ENCODE results near the gene HEXIM2. TPM values are rescaled to one million over a fixed set of nuclear protein-coding genes. Genes with fewer than 3 reads are reported as not detected.

Gene HEXIM2
- total RNA-seq, 4 donors from 2014 or later = 2.2 to 10.4 (median 4.4) TPM

DNA sequence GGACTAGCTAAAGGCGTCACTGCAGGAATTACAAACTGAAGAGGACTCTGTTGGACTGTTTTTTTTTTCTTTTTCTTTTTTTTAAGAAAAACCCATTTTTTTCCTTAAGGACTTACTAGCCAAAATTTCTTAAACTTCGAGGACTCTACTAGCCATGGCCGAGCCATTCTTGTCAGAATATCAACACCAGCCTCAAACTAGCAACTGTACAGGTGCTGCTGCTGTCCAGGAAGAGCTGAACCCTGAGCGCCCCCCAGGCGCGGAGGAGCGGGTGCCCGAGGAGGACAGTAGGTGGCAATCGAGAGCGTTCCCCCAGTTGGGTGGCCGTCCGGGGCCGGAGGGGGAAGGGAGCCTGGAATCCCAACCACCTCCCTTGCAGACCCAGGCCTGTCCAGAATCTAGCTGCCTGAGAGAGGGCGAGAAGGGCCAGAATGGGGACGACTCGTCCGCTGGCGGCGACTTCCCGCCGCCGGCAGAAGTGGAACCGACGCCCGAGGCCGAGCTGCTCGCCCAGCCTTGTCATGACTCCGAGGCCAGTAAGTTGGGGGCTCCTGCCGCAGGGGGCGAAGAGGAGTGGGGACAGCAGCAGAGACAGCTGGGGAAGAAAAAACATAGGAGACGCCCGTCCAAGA lies 12.5 kb upstream of the HEXIM2 start:
- TF ChIP-seq POLR2AphosphoS5 (IDR thresholded peaks at IDR 0.05) = peak in 2 of 3 donors; percentile 19 to 37
- TF ChIP-seq, protein P1, sequence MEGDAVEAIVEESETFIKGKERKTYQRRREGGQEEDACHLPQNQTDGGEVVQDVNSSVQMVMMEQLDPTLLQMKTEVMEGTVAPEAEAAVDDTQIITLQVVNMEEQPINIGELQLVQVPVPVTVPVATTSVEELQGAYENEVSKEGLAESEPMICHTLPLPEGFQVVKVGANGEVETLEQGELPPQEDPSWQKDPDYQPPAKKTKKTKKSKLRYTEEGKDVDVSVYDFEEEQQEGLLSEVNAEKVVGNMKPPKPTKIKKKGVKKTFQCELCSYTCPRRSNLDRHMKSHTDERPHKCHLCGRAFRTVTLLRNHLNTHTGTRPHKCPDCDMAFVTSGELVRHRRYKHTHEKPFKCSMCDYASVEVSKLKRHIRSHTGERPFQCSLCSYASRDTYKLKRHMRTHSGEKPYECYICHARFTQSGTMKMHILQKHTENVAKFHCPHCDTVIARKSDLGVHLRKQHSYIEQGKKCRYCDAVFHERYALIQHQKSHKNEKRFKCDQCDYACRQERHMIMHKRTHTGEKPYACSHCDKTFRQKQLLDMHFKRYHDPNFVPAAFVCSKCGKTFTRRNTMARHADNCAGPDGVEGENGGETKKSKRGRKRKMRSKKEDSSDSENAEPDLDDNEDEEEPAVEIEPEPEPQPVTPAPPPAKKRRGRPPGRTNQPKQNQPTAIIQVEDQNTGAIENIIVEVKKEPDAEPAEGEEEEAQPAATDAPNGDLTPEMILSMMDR (IDR thresholded peaks at IDR 0.05) = peak; percentile 45 to 85
- no peak for TF ChIP-seq EP300 (IDR thresholded peaks at IDR 0.05)
- TF ChIP-seq POLR2A (IDR thresholded peaks at IDR 0.05) = peak in 1 of 2 donors; percentile 20
- no peaks in the 10 kb centered on the region for H3K9me3 ChIP-seq
- peaks cover 60% of the 10 kb centered on the region for H3K4me1 ChIP-seq
- H3K4me3 ChIP-seq = peak overlapping the region; percentile 76
- WGBS = under 1% methylated on average over 32 of the region's 32 CpGs
- H3K27me3 ChIP-seq = no peaks in the 10 kb centered on the region
- H3K27ac ChIP-seq = peak overlapping the region; percentile 100
- DNase-seq (ENCODE audit: low spot score in 2 of 2) = peak; percentile 92 to 93
- no peaks in the 10 kb centered on the region for H3K36me3 ChIP-seq

DNA sequence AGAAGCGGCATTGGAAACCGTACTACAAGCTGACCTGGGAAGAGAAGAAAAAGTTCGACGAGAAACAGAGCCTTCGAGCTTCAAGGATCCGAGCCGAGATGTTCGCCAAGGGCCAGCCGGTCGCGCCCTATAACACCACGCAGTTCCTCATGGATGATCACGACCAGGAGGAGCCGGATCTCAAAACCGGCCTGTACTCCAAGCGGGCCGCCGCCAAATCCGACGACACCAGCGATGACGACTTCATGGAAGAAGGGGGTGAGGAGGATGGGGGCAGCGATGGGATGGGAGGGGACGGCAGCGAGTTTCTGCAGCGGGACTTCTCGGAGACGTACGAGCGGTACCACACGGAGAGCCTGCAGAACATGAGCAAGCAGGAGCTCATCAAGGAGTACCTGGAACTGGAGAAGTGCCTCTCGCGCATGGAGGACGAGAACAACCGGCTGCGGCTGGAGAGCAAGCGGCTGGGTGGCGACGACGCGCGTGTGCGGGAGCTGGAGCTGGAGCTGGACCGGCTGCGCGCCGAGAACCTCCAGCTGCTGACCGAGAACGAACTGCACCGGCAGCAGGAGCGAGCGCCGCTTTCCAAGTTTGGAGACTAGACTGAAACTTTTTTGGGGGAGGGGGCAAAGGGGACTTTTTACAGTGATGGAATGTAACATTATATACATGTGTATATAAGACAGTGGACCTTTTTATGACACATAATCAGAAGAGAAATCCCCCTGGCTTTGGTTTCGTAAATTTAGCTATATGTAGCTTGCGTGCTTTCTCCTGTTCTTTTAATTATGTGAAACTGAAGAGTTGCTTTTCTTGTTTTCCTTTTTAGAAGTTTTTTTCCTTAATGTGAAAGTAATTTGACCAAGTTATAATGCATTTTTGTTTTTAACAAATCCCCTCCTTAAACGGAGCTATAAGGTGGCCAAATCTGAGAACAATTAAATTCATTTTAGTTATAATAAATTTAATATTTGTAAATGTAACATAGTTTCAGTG lies 11.7 kb upstream of the HEXIM2 start:
- H3K27ac ChIP-seq = peak overlapping the region; percentile 100
- peak; percentile 90 for DNase-seq (ENCODE audit: low spot score in 2 of 2)
- no peaks in the 10 kb centered on the region for H3K27me3 ChIP-seq
- H3K9me3 ChIP-seq = no peaks in the 10 kb centered on the region
- WGBS = 1% methylated on average over 50 of the region's 56 CpGs
- peaks cover 57% of the 10 kb centered on the region for H3K4me1 ChIP-seq
- TF ChIP-seq, protein P1 (IDR thresholded peaks at IDR 0.05) = no peak
- TF ChIP-seq POLR2AphosphoS5 (IDR thresholded peaks at IDR 0.05) = peak in 2 of 3 donors; percentile 17 to 39
- no peak for TF ChIP-seq POLR2A (IDR thresholded peaks at IDR 0.05)
- no peaks in the 10 kb centered on the region for H3K36me3 ChIP-seq
- H3K4me3 ChIP-seq = peak overlapping the region; percentile 76

DNA sequence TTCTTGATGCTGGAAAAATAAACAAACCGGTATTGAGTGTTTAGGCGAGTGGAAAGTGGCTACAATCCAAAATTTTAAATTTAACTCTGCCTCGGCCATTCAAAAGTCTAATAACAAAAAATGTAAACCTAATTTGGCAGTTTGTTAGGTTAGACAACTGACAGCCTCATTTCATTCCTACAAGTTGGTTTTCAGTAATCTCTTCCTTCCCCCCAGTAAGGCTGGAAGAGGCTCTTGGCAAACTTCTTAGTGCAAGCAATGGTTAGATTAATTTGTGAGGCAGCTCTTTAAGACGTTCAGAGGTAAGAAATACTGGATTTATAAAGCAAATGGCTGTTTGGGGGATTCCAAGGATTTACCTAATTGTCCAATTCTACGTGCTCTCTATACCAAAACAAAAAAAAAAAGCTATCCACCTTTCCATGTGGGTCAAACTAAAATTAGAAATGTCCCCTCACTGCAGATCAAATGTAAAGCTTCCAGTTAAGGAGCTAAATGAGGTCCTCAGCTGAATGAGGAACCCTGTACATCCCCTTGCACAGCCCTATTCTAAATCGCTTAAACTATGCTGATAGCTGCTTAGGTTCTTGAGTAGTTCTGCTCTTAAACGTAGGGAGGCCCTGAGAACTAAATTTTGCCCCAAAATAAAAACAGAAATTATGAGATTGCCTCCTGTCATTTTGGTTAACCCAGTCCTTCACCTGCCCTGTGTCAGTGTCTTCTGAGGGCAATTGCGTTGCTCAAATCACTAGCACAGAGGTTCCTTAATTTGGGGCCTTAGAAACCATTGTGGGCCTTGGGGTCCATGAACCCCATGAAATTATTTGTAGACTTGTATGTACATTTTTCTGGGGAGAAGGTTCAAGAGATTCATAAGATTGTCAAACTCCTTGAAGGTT lies 10.5 kb upstream of the HEXIM2 start:
- DNase-seq (ENCODE audit: low spot score in 2 of 2) = no peak
- peak overlapping the region; percentile 65 for H3K27ac ChIP-seq
- 18% methylated on average over 8 of the region's 8 CpGs for WGBS
- H3K27me3 ChIP-seq = no peaks in the 10 kb centered on the region
- H3K4me1 ChIP-seq = peaks cover 59% of the 10 kb centered on the region
- H3K4me3 ChIP-seq = peak overlapping the region; percentile 76
- TF ChIP-seq, protein P1 (IDR thresholded peaks at IDR 0.05) = no peak
- TF ChIP-seq POLR2A (IDR thresholded peaks at IDR 0.05) = no peak
- TF ChIP-seq POLR2AphosphoS5 (IDR thresholded peaks at IDR 0.05) = no peak
- TF ChIP-seq EP300 (IDR thresholded peaks at IDR 0.05) = no peak
- peaks cover 2% of the 10 kb centered on the region for H3K36me3 ChIP-seq
- no peaks in the 10 kb centered on the region for H3K9me3 ChIP-seq

DNA sequence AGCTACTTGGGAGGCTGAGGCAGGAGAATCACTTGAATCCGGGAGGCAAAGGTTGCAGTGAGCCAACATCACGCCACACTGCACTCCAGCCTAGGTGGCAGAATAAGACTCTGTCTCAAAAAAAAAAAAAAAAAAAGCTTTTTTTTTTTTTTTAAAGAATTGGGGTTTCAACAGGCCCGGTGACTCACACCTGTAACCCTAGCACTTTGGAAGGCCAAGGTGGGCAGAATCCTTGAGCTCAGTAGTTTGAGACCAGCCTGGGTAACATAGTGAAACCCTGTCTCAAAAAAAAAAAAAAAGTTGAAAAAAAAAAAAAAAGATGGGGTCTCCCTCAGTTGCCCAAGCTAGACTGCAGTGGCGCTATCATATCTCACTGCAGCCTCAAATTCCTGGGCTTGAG lies 6.6 kb upstream of the HEXIM2 start:
- Histone ChIP-seq H3K27me3 (no peaks in the 10 kb centered on the region), H3K27ac (peak overlapping the region; percentile 48), H3K36me3 (peaks cover 2% of the 10 kb centered on the region), H3K4me1 (peaks cover 70% of the 10 kb centered on the region), H3K4me3 (no peak overlapping the region), H3K9me3 (no peaks in the 10 kb centered on the region)
- TF ChIP-seq, protein P1 (IDR thresholded peaks at IDR 0.05) = no peak
- TF ChIP-seq POLR2A (IDR thresholded peaks at IDR 0.05) = no peak
- TF ChIP-seq EP300 (IDR thresholded peaks at IDR 0.05) = no peak
- no peak for TF ChIP-seq POLR2AphosphoS5 (IDR thresholded peaks at IDR 0.05)
- DNase-seq (ENCODE audit: low spot score in 2 of 2) = no peak
- WGBS = 86% methylated on average over 4 of the region's 4 CpGs
